LoVo (cell line): ENCODE measurements around the gene YJEFN3.

Source experiments
- DNase-seq: peaks from one replicate; pipeline ENCODE4 v3.0.0-alpha.2; 2016; ENCODE audit warnings: low spot score

Gene YJEFN3

GRCh38 chr19:19524053-19524452, 4.7 kb upstream of the YJEFN3 start:
- DNase-seq, result no peak

GRCh38 chr19:19525611-19526380, 2.9 kb upstream of the YJEFN3 start:
- no peak for DNase-seq

GRCh38 chr19:19526581-19527370, 1.9 kb upstream of the YJEFN3 start:
- DNase-seq, result no peak

- DNase-seq, result no peak
These were observed 1.4 kb upstream of the YJEFN3 start for GRCh38 chr19:19527371-19527656.

GRCh38 chr19:19527674-19528625, 761 bp upstream of the YJEFN3 start:
- DNase-seq, result no peak

GRCh38 chr19:19529783-19530422, 1.2 kb downstream of the YJEFN3 start:
- no peak for DNase-seq

- DNase-seq, result no peak
These were observed 1.7 kb downstream of the YJEFN3 start for GRCh38 chr19:19530423-19530804.

- no peak for DNase-seq
These were observed 2.2 kb downstream of the YJEFN3 start for GRCh38 chr19:19530889-19531288.

GRCh38 chr19:19531951-19532805, 3.5 kb downstream of the YJEFN3 start:
- peak; percentile 58 for DNase-seq

GRCh38 chr19:19532806-19533701, 4.3 kb downstream of the YJEFN3 start:
- DNase-seq, result no peak

GRCh38 chr19:19533841-19534240, 5.1 kb downstream of the YJEFN3 start:
- no peak for DNase-seq

- DNase-seq, result no peak
These were observed 6.0 kb downstream of the YJEFN3 start for GRCh38 chr19:19534556-19535265.

- no peak for DNase-seq
These were observed 6.8 kb downstream of the YJEFN3 start for GRCh38 chr19:19535311-19536191.

GRCh38 chr19:19537075-19538048, 8.7 kb downstream of the YJEFN3 start:
- no peak for DNase-seq

- no peak for DNase-seq
These were observed 9.5 kb downstream of the YJEFN3 start, which contains the start of gene CILP2 for GRCh38 chr19:19538061-19538784. TSS of gene CILP2 (plus strand) at chr19:19538265. CDS start at chr19:19538350, 85 bp downstream.

- DNase-seq, result no peak
These were observed 10.1 kb downstream of the YJEFN3 start for GRCh38 chr19:19538785-19539166.
